HCT116 (cell line): ENCODE data around the gene FBXL13. TPM values are rescaled to one million over a fixed set of nuclear protein-coding genes. Genes with fewer than 3 reads are reported as not detected.

Experiments used
- ATAC-seq: fragments of 200-7000 bp; cut with Tn5 transposase; 2 replicates; pipeline ENCODE4 v1.9.1; 2020; ENCODE audit warnings: mild to moderate bottlenecking, moderate library complexity
- BruUV-seq: library from RNA; stranded (reverse); fragments of 400-500 nt; replicated peaks from 2 replicates; lab custom pipeline; 2021; lab: Mats Ljungman, UMichigan
- CTCF ChIA-PET: fragments of 300-600 bp; sonication (Branson Sonifier 250); formaldehyde crosslinking; loops from one replicate; lab custom pipeline; 2021; ENCODE audit warnings: antibody characterized with exemption; lab: Charles Lee
- POLR2A ChIA-PET: fragments of 300-600, 350-600 bp; sonication (Branson Sonifier 250); formaldehyde crosslinking; loops from one replicate; lab custom pipeline; 2021; ENCODE audit warnings: antibody characterized with exemption; lab: Charles Lee
- RAD21 ChIA-PET, 2 experiments: fragments of 300-600 bp; sonication (Branson Sonifier 250); formaldehyde crosslinking; loops; one replicate each; lab custom pipeline; 2023; ENCODE audit warnings: low total read pairs in 2 of 2; ENCODE audit not compliant: uncharacterized antibody in 2 of 2, unreplicated experiment in 2 of 2, low non-redundant PET in 1 of 2; lab: Charles Lee
- DNase-seq: peaks from one replicate; pipeline ENCODE4 v3.0.0-alpha.2; 2010; ENCODE audit warnings: low read depth, low spot score
- H2AFZ ChIP-seq: fragments of 200-600 bp; shearing (Covaris generic), sonication (generic); 2 replicates; pipeline ENCODE4 v1.6.1; 2017; ENCODE audit warnings: low read depth, mixed run types, mixed read lengths, antibody characterized with exemption, low read length; ENCODE audit not compliant: poor library complexity, severe bottlenecking
- H3K27ac ChIP-seq: 2 replicates; pipeline ENCODE4 v1.5.1; 2012; ENCODE audit warnings: low read depth, low read length
- H3K27me3 ChIP-seq: fragments of 200-600 bp; sonication (generic); 2 replicates; pipeline ENCODE4 v1.6.1; 2016; ENCODE audit warnings: mixed run types, low read length, mixed read lengths; ENCODE audit not compliant: insufficient read depth
- H3K36me3 ChIP-seq, 2 experiments: fragments of 200-500 bp in 1 of 2; fragments of 200-600 bp in 1 of 2; sonication (Bioruptor generic) in 1 of 2; sonication (generic) in 1 of 2; 2 replicates each; pipeline versions ENCODE4 v1.5.1 to v1.6.1; 2014 to 2016; ENCODE audit warnings: low read length in 2 of 2, inconsistent platforms in 1 of 2, mixed read lengths in 1 of 2, mixed run types in 1 of 2; ENCODE audit not compliant: insufficient read depth in 2 of 2, control insufficient read depth in 1 of 2
- H3K4me1 ChIP-seq, 2 experiments: fragments of 200-600 bp in 1 of 2; sonication (generic) in 1 of 2; 2 replicates each; pipeline versions ENCODE4 v1.5.1 to v1.6.1; 2012 to 2017; ENCODE audit warnings: low read length in 2 of 2, inconsistent platforms in 1 of 2, mild to moderate bottlenecking in 1 of 2, mixed read lengths in 1 of 2, mixed run types in 1 of 2, moderate library complexity in 1 of 2; ENCODE audit not compliant: insufficient read depth in 2 of 2, control insufficient read depth in 1 of 2
- H3K4me2 ChIP-seq: fragments of 200-600 bp; sonication (generic); 2 replicates; pipeline ENCODE4 v1.6.1; 2017; ENCODE audit warnings: mixed run types, low read length, mixed read lengths
- H3K4me3 ChIP-seq, 2 experiments: fragments of 200-600 bp in 1 of 2; sonication (generic) in 1 of 2; replicated peaks in 1 of 2; 2 replicates each; pipeline ENCODE4 v1.5.1; 2011 to 2016; ENCODE audit warnings: low read length in 2 of 2, control low read depth in 1 of 2, low read depth in 1 of 2, mild to moderate bottlenecking in 1 of 2, mixed read lengths in 1 of 2, mixed run types in 1 of 2
- H3K79me2 ChIP-seq: fragments of 200-600 bp; sonication (generic); 2 replicates; pipeline ENCODE4 v1.6.1; 2017; ENCODE audit warnings: mild to moderate bottlenecking, mixed run types, low read length, moderate library complexity, mixed read lengths; ENCODE audit not compliant: insufficient read depth
- H3K9ac ChIP-seq: fragments of 200-600 bp; sonication (generic); 2 replicates; pipeline ENCODE4 v1.6.1; 2016; ENCODE audit warnings: low read length, mixed read lengths
- H3K9me2 ChIP-seq: fragments of 200-600 bp; sonication (generic), shearing (Covaris generic); 2 replicates; pipeline ENCODE4 v1.6.1; 2017; ENCODE audit warnings: mixed run types, mild to moderate bottlenecking, moderate library complexity; ENCODE audit not compliant: insufficient read depth
- H3K9me3 ChIP-seq, 2 experiments: fragments of 200-500 bp in 1 of 2; fragments of 200-600 bp in 1 of 2; sonication (Bioruptor generic) in 1 of 2; sonication (generic) in 1 of 2; 2 replicates each; pipeline ENCODE4 v1.6.1; 2014 to 2017; ENCODE audit warnings: low read length in 2 of 2, mixed read lengths in 2 of 2, inconsistent platforms in 1 of 2, low read depth in 1 of 2, mild to moderate bottlenecking in 1 of 2, mixed run types in 1 of 2, moderate library complexity in 1 of 2; ENCODE audit not compliant: control insufficient read depth in 1 of 2, insufficient read depth in 1 of 2
- H4K20me1 ChIP-seq: fragments of 200-600 bp; sonication (generic), shearing (Covaris generic); 2 replicates; pipeline ENCODE4 v1.6.1; 2017; ENCODE audit warnings: mixed run types, mild to moderate bottlenecking, moderate library complexity; ENCODE audit not compliant: insufficient read depth
- ATF3 ChIP-seq: IDR thresholded peaks from 2 replicates; pipeline ENCODE4 v1.6.1; 2012
- CEBPB ChIP-seq: IDR thresholded peaks from 2 replicates; pipeline ENCODE4 v1.6.1; 2012; ENCODE audit warnings: low read depth
- EGR1 ChIP-seq: IDR thresholded peaks from 2 replicates; pipeline ENCODE4 v1.6.1; 2012; ENCODE audit warnings: low read depth
- ELF1 ChIP-seq: IDR thresholded peaks from 2 replicates; pipeline ENCODE4 v1.6.1; 2012; ENCODE audit warnings: low read depth, borderline replicate concordance
- EZH2 ChIP-seq: fragments of 200-600 bp; sonication (generic); IDR thresholded peaks from 2 replicates; pipeline ENCODE4 v1.6.1; 2017; ENCODE audit warnings: antibody characterized with exemption, mixed run types
- EZH2phosphoT487 ChIP-seq: fragments of 200-600 bp; IDR thresholded peaks from 2 replicates; pipeline ENCODE4 v1.6.1; 2018; ENCODE audit warnings: antibody characterized with exemption, borderline replicate concordance
- POLR2AphosphoS5 ChIP-seq: IDR thresholded peaks from 2 replicates; pipeline ENCODE4 v1.6.1; 2011; ENCODE audit warnings: mild to moderate bottlenecking, low read depth, low read length, moderate library complexity
- RAD21 ChIP-seq: IDR thresholded peaks from 2 replicates; pipeline ENCODE4 v1.6.1; 2012; ENCODE audit warnings: low read depth, mild to moderate bottlenecking
- REST ChIP-seq: IDR thresholded peaks from 2 replicates; pipeline ENCODE4 v1.6.1; 2012; ENCODE audit warnings: low read depth
- SP1 ChIP-seq: IDR thresholded peaks from 2 replicates; pipeline ENCODE4 v1.6.1; 2012; ENCODE audit warnings: low read depth
- SRF ChIP-seq: IDR thresholded peaks from 2 replicates; pipeline ENCODE4 v1.6.1; 2012; ENCODE audit warnings: low read depth
- YY1 ChIP-seq: IDR thresholded peaks from 2 replicates; pipeline ENCODE4 v1.6.1; 2011; ENCODE audit warnings: low read length, low read depth, moderate library complexity, mild to moderate bottlenecking; ENCODE audit not compliant: insufficient replicate concordance; ENCODE audit errors: extremely low read depth
- ZBTB33 ChIP-seq: IDR thresholded peaks from 2 replicates; pipeline ENCODE4 v1.6.1; 2011; ENCODE audit warnings: mild to moderate bottlenecking, low read length, moderate library complexity; ENCODE audit not compliant: insufficient replicate concordance; ENCODE audit errors: extremely low read depth
- ZFX ChIP-seq: fragments of 450-650 bp; IDR thresholded peaks from 2 replicates; pipeline ENCODE4 v1.6.1; 2017
- ZNF274 ChIP-seq: fragments of 200-500 bp; sonication (Bioruptor generic); IDR thresholded peaks from 2 replicates; pipeline ENCODE4 v1.6.1; 2014; ENCODE audit warnings: mild to moderate bottlenecking, low read depth, low read length, inconsistent platforms
- intact Hi-C: fragments of 100-400 bp; cut with micrococcal nuclease; formaldehyde crosslinking; loops from 2 replicates; pipeline ENCODE4 v1.10.0; 2022
- total RNA-seq: library from RNA; stranded (reverse); gene quantifications from one replicate; pipeline ENCODE4 v1.2.1, GENCODE V29; 2021; ENCODE audit not compliant: unreplicated experiment

Gene FBXL13
- total RNA-seq, 1 experiment from 2014 or later, result 1.0 TPM

- Histone ChIP-seq H3K36me3 (peaks cover 0 to 3% of the 10 kb centered on the region in 2 experiments; a peak in 1 of 4 replicates), H3K9me2 (no peaks in the 10 kb centered on the region), H3K9ac (no peak overlapping the region), H3K27me3 (no peaks in the 10 kb centered on the region), H2AFZ (no peak overlapping the region), H3K4me2 (no peak overlapping the region), H3K27ac (no peak overlapping the region), H3K4me3 (no peak overlapping the region), H3K9me3 (no peaks in the 10 kb centered on the region), H3K79me2 (no peaks in the 10 kb centered on the region), H4K20me1 (no peaks in the 10 kb centered on the region), H3K4me1 (peaks cover 8 to 12% of the 10 kb centered on the region in 2 experiments)
- intact Hi-C loops, result no loop called here
- POLR2A ChIA-PET, result no interaction called here
- RAD21 ChIA-PET, result no interaction called here
- ATAC-seq (no peak), DNase-seq (no peak)
- TF ChIP-seq EGR1 (no peak), ELF1 (no peak), SRF (no peak), POLR2AphosphoS5 (no peak)
- CTCF ChIA-PET, result no interaction called here
- BruUV-seq, result no TSS peak
Measured at GRCh38 chr7:103114576-103115008, 40.0 kb upstream of the FBXL13 start.

GRCh38 chr7:103113164-103113563 is 38.6 kb upstream of the FBXL13 start:
- BruUV-seq, result no TSS peak
- intact Hi-C loops, result no loop called here
- no peak for TF ChIP-seq REST
- TF ChIP-seq SP1, result peak; percentile 41; the same call in 1 of the 2 replicates
- no peak for TF ChIP-seq POLR2AphosphoS5
- TF ChIP-seq ATF3, result no peak
- no peak for TF ChIP-seq EZH2
- no peak for TF ChIP-seq EGR1
- TF ChIP-seq ZBTB33, result no peak
- no peak for TF ChIP-seq ELF1
- no peak for TF ChIP-seq ZNF274
- TF ChIP-seq RAD21, result no peak
- TF ChIP-seq SRF, result no peak
- TF ChIP-seq EZH2phosphoT487, result no peak
- no peak for TF ChIP-seq ZFX
- 0 out of 2 replicates have a peak, but pooled peaks have one; percentile 28 for TF ChIP-seq CEBPB
- TF ChIP-seq YY1, result no peak

More at GRCh38 chr7:103113164-103113563, 38.6 kb upstream of the FBXL13 start:
- no peaks in the 10 kb centered on the region for H4K20me1 ChIP-seq
- H3K9ac ChIP-seq, result no peak overlapping the region
- no peaks in the 10 kb centered on the region for H3K79me2 ChIP-seq
- H3K4me3 ChIP-seq, result peak overlapping the region in 1 of 2 experiments; percentile 10; a peak in 1 of 4 replicates
- peak; percentile 88 for ATAC-seq
- H3K9me2 ChIP-seq, result no peaks in the 10 kb centered on the region
- no peaks in the 10 kb centered on the region for H3K9me3 ChIP-seq
- no peaks in the 10 kb centered on the region for H3K27me3 ChIP-seq
- H2AFZ ChIP-seq, result no peak overlapping the region
- H3K36me3 ChIP-seq, result 0 out of 4 replicates have a peak, but pooled peaks cover 0 to 3% of the 10 kb centered on the region in 2 experiments
- POLR2A ChIA-PET, result no interaction called here
- RAD21 ChIA-PET, result no interaction called here
- CTCF ChIA-PET, result no interaction called here
- H3K4me1 ChIP-seq, result peaks cover 8 to 12% of the 10 kb centered on the region in 2 experiments
- DNase-seq, result peak; percentile 60
- H3K27ac ChIP-seq, result no peak overlapping the region
- peak overlapping the region; percentile 62 for H3K4me2 ChIP-seq
